ENCODE results near the gene KCND3.

Gene KCND3

DNA sequence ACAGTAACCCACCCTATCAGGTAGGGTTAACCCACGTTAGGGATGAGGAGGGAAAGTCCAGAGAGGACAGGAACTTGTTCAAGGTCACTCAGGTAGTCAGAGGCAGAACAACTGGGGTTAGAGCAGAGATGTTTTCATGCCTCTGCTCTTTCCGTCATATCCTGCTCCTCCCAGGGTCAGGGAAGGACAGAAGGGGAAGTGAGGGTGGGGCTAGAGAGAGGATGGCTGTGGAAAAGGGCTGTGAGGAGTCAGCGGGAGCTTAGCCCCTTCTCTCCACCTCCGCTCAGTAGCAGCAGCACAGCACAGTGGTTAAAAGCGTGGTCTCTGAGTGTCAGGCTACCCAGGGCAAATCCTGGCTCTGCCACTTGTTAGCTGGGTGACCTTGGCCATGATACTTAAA lies 197.2 kb downstream of the KCND3 start:
- no peak overlapping the region for H3K9ac ChIP-seq (ENCODE audit: low read depth, low read length)
- no peak overlapping the region for H3K27ac ChIP-seq (ENCODE audit: low read depth, low read length)
- no peaks in the 10 kb centered on the region for H3K9me3 ChIP-seq (ENCODE audit: control insufficient read depth, insufficient read depth, low read length)
- H3K4me1 ChIP-seq (ENCODE audit: control insufficient read depth, insufficient read depth, low read length) = no peaks in the 10 kb centered on the region
- H3K27me3 ChIP-seq (ENCODE audit: control insufficient read depth, insufficient read depth, low read length) = no peaks in the 10 kb centered on the region
- no peak overlapping the region for H3K4me3 ChIP-seq (ENCODE audit: low read depth, low read length)
- no peaks in the 10 kb centered on the region for H3K36me3 ChIP-seq (ENCODE audit: control insufficient read depth, insufficient read depth, low read length)

DNA sequence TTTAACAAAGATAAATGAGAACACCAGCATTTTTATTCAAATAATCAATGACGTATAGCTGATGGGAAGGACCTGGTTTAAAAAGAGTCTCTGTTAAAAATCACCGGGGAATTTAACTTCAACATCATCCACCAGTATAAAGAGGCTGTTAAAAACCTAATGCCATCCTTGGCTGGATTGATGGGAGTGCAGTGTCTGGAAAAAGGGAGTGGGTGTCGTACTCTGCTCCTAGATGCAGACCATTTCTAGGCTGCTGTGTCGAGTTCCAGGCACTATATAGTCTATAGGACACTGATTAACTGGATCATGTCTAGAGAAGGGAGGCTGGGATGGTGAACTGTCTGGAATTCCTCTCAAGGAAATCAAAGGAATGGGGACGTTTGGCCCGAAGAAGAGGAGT lies 197.7 kb downstream of the KCND3 start:
- no peak overlapping the region for H3K9ac ChIP-seq (ENCODE audit: low read depth, low read length)
- H3K36me3 ChIP-seq (ENCODE audit: control insufficient read depth, insufficient read depth, low read length) = no peaks in the 10 kb centered on the region
- H3K27me3 ChIP-seq (ENCODE audit: control insufficient read depth, insufficient read depth, low read length) = no peaks in the 10 kb centered on the region
- H3K4me1 ChIP-seq (ENCODE audit: control insufficient read depth, insufficient read depth, low read length) = no peaks in the 10 kb centered on the region
- H3K27ac ChIP-seq (ENCODE audit: low read depth, low read length) = no peak overlapping the region
- H3K4me3 ChIP-seq (ENCODE audit: low read depth, low read length) = no peak overlapping the region
- H3K9me3 ChIP-seq (ENCODE audit: control insufficient read depth, insufficient read depth, low read length) = no peaks in the 10 kb centered on the region

DNA sequence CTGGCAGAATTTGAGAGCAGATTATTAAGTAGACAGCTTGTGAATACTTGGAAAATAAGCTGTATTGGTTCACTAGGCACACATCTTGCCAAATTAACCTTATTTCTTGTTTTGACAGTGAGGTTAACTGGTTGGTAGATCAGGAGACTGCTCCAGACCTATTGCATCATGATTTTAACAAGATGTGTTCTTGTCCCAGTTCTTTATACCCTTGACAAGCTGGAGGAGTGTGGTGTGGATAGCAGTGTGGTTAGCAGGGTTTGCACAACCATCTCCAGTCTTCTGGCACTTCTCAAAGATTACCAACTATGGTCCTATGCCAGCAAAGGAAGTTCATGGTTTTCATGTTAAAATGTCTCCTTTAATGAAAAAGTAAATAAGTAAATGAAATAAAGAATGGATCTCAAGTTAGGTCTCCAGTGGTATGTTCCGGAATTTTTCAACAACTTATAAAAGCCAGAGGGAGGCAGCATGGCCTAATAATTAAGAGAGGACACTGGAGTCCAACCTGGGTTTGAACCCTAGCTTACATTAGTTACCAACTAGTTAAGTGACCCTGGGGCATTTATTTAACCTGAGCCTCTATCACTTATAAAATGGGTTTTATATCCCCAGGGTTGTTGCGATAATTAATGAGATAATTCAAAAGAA lies 199.7 kb downstream of the KCND3 start:
- Histone ChIP-seq H3K4me3 (ENCODE audit: low read depth, low read length) (no peak overlapping the region), H3K36me3 (ENCODE audit: control insufficient read depth, insufficient read depth, low read length) (no peaks in the 10 kb centered on the region), H3K27me3 (ENCODE audit: control insufficient read depth, insufficient read depth, low read length) (no peaks in the 10 kb centered on the region), H3K4me1 (ENCODE audit: control insufficient read depth, insufficient read depth, low read length) (no peaks in the 10 kb centered on the region), H3K9me3 (ENCODE audit: control insufficient read depth, insufficient read depth, low read length) (no peaks in the 10 kb centered on the region), H3K9ac (ENCODE audit: low read depth, low read length) (no peak overlapping the region), H3K27ac (ENCODE audit: low read depth, low read length) (no peak overlapping the region)

- Histone ChIP-seq H3K27me3 (ENCODE audit: control insufficient read depth, insufficient read depth, low read length) (no peaks in the 10 kb centered on the region), H3K27ac (ENCODE audit: low read depth, low read length) (no peak overlapping the region), H3K4me1 (ENCODE audit: control insufficient read depth, insufficient read depth, low read length) (no peaks in the 10 kb centered on the region)
Observed at GRCh38 chr1:111789142-111789541, 200.3 kb downstream of the KCND3 start.

DNA sequence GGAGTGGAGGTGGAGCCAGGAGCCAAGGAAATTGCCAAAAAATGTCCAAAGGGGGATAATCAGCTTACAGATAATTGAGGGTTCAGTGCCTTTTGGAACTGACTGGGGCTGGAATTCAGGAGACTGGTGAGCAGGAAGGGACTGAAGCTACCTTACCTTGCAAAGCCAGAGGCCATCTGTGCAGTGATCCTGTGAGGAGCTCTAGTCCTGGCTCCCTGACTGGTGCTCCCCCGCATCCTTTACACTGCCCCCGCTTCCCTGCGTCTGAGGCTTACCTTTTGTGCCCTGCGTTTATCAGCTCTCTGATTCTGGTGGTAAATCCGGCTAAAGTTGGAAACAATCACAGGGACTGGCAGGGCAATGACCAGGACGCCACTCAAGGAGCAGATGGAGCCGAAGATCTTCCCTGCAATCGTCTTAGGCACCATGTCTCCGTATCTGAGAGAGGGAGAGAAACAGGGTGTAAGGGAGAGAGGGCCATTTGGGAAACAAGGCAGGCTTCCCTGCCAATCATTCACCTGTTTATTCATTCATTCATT lies 202.7 kb downstream of the KCND3 start:
- Histone ChIP-seq H3K4me1 (ENCODE audit: control insufficient read depth, insufficient read depth, low read length) (no peaks in the 10 kb centered on the region), H3K9ac (ENCODE audit: low read depth, low read length) (no peak overlapping the region), H3K27me3 (ENCODE audit: control insufficient read depth, insufficient read depth, low read length) (no peaks in the 10 kb centered on the region), H3K9me3 (ENCODE audit: control insufficient read depth, insufficient read depth, low read length) (no peaks in the 10 kb centered on the region), H3K36me3 (ENCODE audit: control insufficient read depth, insufficient read depth, low read length) (no peaks in the 10 kb centered on the region), H3K4me3 (ENCODE audit: low read depth, low read length) (no peak overlapping the region), H3K27ac (ENCODE audit: low read depth, low read length) (no peak overlapping the region)

More at GRCh38 chr1:111789142-111789541, 200.3 kb downstream of the KCND3 start:
- Histone ChIP-seq H3K4me3 (ENCODE audit: low read depth, low read length) (no peak overlapping the region), H3K9me3 (ENCODE audit: control insufficient read depth, insufficient read depth, low read length) (no peaks in the 10 kb centered on the region), H3K36me3 (ENCODE audit: control insufficient read depth, insufficient read depth, low read length) (no peaks in the 10 kb centered on the region), H3K9ac (ENCODE audit: low read depth, low read length) (no peak overlapping the region)

DNA sequence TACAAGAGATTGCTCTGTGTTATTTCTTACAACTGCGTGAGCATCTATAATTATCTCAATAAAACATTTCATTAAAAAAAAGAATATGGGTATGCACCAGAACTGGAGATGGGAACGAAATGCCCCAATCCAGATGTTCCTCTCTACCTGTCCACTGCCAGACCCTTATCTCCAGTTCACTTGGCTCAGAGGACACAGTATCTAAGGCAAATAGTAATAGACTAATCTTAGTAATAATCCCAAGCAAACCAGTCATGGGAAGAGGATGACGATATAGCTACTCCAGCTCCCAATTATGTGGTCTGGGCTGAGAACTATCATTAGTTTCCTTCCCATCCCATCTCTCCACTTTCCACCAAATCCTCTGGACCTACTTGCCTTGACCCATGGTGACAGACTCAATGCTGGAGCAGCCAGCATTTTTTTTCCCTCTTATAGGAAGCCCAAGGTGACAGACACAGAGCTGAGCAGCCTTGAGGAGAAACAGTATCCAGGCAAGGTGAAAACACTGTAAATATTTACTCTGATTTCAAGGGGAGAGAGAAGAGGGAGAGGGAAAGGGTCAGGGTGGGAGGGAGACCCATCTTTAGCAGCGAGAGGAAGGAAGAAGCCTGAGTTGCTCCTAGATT lies 205.1 kb downstream of the KCND3 start:
- Histone ChIP-seq H3K4me1 (ENCODE audit: control insufficient read depth, insufficient read depth, low read length) (no peaks in the 10 kb centered on the region), H3K9me3 (ENCODE audit: control insufficient read depth, insufficient read depth, low read length) (no peaks in the 10 kb centered on the region), H3K27me3 (ENCODE audit: control insufficient read depth, insufficient read depth, low read length) (no peaks in the 10 kb centered on the region), H3K27ac (ENCODE audit: low read depth, low read length) (no peak overlapping the region), H3K9ac (ENCODE audit: low read depth, low read length) (no peak overlapping the region), H3K4me3 (ENCODE audit: low read depth, low read length) (no peak overlapping the region), H3K36me3 (ENCODE audit: control insufficient read depth, insufficient read depth, low read length) (no peaks in the 10 kb centered on the region)

DNA sequence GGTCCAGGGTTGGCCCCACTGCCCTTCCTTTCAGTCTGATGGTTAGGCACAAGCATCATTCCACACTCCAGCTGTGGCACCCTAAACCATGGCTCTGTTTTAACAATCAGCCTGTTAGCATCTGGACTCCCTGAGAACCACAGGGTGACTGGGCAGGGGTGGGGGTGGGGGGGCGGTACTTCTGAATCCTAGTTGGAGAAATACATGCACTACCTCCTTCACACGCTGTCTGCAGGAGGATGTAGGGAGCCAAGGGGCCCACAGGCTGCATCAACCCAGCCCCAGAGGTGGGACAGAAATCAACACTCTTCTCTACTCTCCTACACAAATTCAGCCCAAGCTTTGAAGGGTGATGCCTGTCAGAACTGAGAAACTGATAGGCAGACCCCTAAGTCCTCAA lies 209.9 kb downstream of the KCND3 start:
- no peaks in the 10 kb centered on the region for H3K9me3 ChIP-seq (ENCODE audit: control insufficient read depth, insufficient read depth, low read length)
- H3K27ac ChIP-seq (ENCODE audit: low read depth, low read length) = no peak overlapping the region
- peaks cover 11% of the 10 kb centered on the region; the same call in 1 of the 2 replicates for H3K4me1 ChIP-seq (ENCODE audit: control insufficient read depth, insufficient read depth, low read length)
- H3K27me3 ChIP-seq (ENCODE audit: control insufficient read depth, insufficient read depth, low read length) = no peaks in the 10 kb centered on the region
- H3K36me3 ChIP-seq (ENCODE audit: control insufficient read depth, insufficient read depth, low read length) = no peaks in the 10 kb centered on the region
- no peak overlapping the region for H3K4me3 ChIP-seq (ENCODE audit: low read depth, low read length)
- H3K9ac ChIP-seq (ENCODE audit: low read depth, low read length) = no peak overlapping the region

GRCh38 chr1:111778541-111779051 lies 210.9 kb downstream of the KCND3 start:
- Histone ChIP-seq H3K4me1 (ENCODE audit: control insufficient read depth, insufficient read depth, low read length) (peaks cover 11% of the 10 kb centered on the region; the same call in 1 of the 2 replicates), H3K27ac (ENCODE audit: low read depth, low read length) (no peak overlapping the region), H3K27me3 (ENCODE audit: control insufficient read depth, insufficient read depth, low read length) (no peaks in the 10 kb centered on the region), H3K9me3 (ENCODE audit: control insufficient read depth, insufficient read depth, low read length) (no peaks in the 10 kb centered on the region), H3K9ac (ENCODE audit: low read depth, low read length) (no peak overlapping the region), H3K36me3 (ENCODE audit: control insufficient read depth, insufficient read depth, low read length) (no peaks in the 10 kb centered on the region), H3K4me3 (ENCODE audit: low read depth, low read length) (no peak overlapping the region)

DNA sequence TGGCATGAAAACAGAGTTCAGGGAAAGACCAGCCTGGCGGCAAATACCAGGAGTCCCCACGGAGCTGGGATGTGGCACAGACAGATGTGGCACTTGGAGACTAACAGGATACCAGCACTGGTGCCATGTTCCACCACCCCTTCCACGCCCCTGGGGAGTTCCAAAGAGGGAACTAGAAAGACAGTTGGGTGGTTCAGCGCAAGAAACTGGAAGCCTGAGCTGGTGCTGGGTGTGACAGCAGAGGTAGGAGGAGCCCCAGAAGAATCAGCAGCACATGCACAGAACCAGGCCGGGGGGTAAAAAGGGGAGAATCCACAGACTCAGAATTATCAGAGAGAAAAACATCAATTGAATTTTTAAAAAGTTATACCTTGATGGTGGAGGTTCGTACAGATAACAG lies 211.4 kb downstream of the KCND3 start:
- no peak overlapping the region for H3K27ac ChIP-seq (ENCODE audit: low read depth, low read length)
- no peaks in the 10 kb centered on the region for H3K27me3 ChIP-seq (ENCODE audit: control insufficient read depth, insufficient read depth, low read length)
- H3K36me3 ChIP-seq (ENCODE audit: control insufficient read depth, insufficient read depth, low read length) = no peaks in the 10 kb centered on the region
- peaks cover 11% of the 10 kb centered on the region; the same call in 1 of the 2 replicates for H3K4me1 ChIP-seq (ENCODE audit: control insufficient read depth, insufficient read depth, low read length)
- no peak overlapping the region for H3K4me3 ChIP-seq (ENCODE audit: low read depth, low read length)
- no peak overlapping the region for H3K9ac ChIP-seq (ENCODE audit: low read depth, low read length)
- H3K9me3 ChIP-seq (ENCODE audit: control insufficient read depth, insufficient read depth, low read length) = no peaks in the 10 kb centered on the region

GRCh38 chr1:111777301-111777700 lies 212.2 kb downstream of the KCND3 start:
- no peak overlapping the region for H3K4me3 ChIP-seq (ENCODE audit: low read depth, low read length)
- H3K36me3 ChIP-seq (ENCODE audit: control insufficient read depth, insufficient read depth, low read length) = no peaks in the 10 kb centered on the region
- peaks cover 11% of the 10 kb centered on the region; the same call in 1 of the 2 replicates for H3K4me1 ChIP-seq (ENCODE audit: control insufficient read depth, insufficient read depth, low read length)
- H3K27ac ChIP-seq (ENCODE audit: low read depth, low read length) = no peak overlapping the region
- no peaks in the 10 kb centered on the region for H3K27me3 ChIP-seq (ENCODE audit: control insufficient read depth, insufficient read depth, low read length)
- no peaks in the 10 kb centered on the region for H3K9me3 ChIP-seq (ENCODE audit: control insufficient read depth, insufficient read depth, low read length)
- no peak overlapping the region for H3K9ac ChIP-seq (ENCODE audit: low read depth, low read length)

DNA sequence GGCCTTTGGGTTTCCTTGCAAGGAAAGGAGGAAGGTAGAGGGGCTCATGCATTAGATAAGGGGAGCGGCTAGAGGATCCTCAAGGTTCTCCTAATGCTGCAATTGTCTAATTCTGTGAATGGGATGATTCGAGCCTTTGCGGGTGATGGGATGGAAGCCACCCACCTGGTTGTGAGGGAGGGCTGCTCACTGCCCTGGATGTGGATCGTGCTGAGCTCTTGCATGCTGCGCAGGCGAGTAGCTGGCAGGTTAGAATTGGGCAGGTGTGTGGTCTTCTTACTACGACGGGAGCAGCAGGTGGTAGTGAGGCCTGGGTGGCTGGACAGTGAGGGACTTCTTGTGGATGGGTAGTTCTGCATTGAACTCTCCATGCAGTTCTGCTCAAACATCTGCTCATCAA lies 212.6 kb downstream of the KCND3 start:
- no peaks in the 10 kb centered on the region for H3K27me3 ChIP-seq (ENCODE audit: control insufficient read depth, insufficient read depth, low read length)
- H3K4me3 ChIP-seq (ENCODE audit: low read depth, low read length) = no peak overlapping the region
- H3K36me3 ChIP-seq (ENCODE audit: control insufficient read depth, insufficient read depth, low read length) = no peaks in the 10 kb centered on the region
- H3K4me1 ChIP-seq (ENCODE audit: control insufficient read depth, insufficient read depth, low read length) = peaks cover 11% of the 10 kb centered on the region; the same call in 1 of the 2 replicates
- H3K9me3 ChIP-seq (ENCODE audit: control insufficient read depth, insufficient read depth, low read length) = no peaks in the 10 kb centered on the region
- H3K9ac ChIP-seq (ENCODE audit: low read depth, low read length) = no peak overlapping the region
- H3K27ac ChIP-seq (ENCODE audit: low read depth, low read length) = no peak overlapping the region

All from HUES48 (cell line).